Nephron (organoid): ENCODE measurements around the gene RPL37.
"Not testable (repeated sequence)": the region's sequence is repeated elsewhere in the genome, so short reads cannot be mapped to it uniquely, and the experiment has no call there.

ENCODE experiments used
- H3K27ac Mint-ChIP-seq, 3 experiments: 2 replicates each; pipeline ENCODE4 v1.8.0; 2020; ENCODE audit warnings: mixed read lengths in 3 of 3, mild to moderate bottlenecking in 2 of 3, moderate library complexity in 1 of 3
- H3K27me3 Mint-ChIP-seq: 2 replicates; pipeline ENCODE4 v1.8.0; 2021; ENCODE audit warnings: low read depth, mild to moderate bottlenecking, moderate library complexity, mixed read lengths
- H3K36me3 Mint-ChIP-seq: 2 replicates; pipeline ENCODE4 v1.8.0; 2020; ENCODE audit warnings: low read depth, mixed read lengths
- H3K4me1 Mint-ChIP-seq: 2 replicates; pipeline ENCODE4 v1.8.0; 2020; ENCODE audit warnings: mixed read lengths
- H3K4me3 Mint-ChIP-seq, 3 experiments: 2 replicates each; pipeline ENCODE4 v1.8.0; 2020; ENCODE audit warnings: mild to moderate bottlenecking in 3 of 3, mixed read lengths in 3 of 3, moderate library complexity in 2 of 3
- H3K9me3 Mint-ChIP-seq: 2 replicates; pipeline ENCODE4 v1.8.0; 2020; ENCODE audit warnings: mixed read lengths
- TF ChIP-seq, protein P1 (sequence below), 3 experiments: fragments of 200-600 bp; sonication (generic); IDR thresholded peaks; one replicate each; pipeline ENCODE4 v1.5.0; 2021; ENCODE audit warnings: antibody characterized with exemption in 3 of 3; ENCODE audit not compliant: unreplicated experiment in 3 of 3

Gene RPL37

DNA sequence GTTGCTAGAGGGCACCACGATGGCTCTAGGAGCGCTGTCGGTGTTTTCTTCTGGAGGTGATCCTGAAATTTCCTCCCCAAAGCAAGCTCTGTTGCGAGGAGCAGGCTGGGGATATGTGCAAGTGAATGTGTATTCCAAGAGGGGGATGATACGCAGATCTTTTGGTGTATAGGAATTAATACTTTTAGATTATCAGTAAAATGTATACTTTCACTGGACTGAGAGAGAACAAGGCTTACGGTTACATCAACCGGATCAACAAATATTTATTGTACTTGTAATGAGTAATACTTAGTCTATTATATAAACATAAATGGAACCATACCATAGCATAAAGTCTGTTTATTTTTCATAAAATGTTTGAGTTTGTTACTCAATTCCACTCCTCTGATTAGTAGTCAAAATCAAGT is 36.2 kb downstream of the RPL37 start:
- no peaks in the 10 kb centered on the region for H3K9me3 Mint-ChIP-seq
- H3K4me1 Mint-ChIP-seq = peaks cover 33% of the 10 kb centered on the region
- H3K4me3 Mint-ChIP-seq = peak overlapping the region; percentile 92 to 95 (median 93)
- TF ChIP-seq, protein P1, sequence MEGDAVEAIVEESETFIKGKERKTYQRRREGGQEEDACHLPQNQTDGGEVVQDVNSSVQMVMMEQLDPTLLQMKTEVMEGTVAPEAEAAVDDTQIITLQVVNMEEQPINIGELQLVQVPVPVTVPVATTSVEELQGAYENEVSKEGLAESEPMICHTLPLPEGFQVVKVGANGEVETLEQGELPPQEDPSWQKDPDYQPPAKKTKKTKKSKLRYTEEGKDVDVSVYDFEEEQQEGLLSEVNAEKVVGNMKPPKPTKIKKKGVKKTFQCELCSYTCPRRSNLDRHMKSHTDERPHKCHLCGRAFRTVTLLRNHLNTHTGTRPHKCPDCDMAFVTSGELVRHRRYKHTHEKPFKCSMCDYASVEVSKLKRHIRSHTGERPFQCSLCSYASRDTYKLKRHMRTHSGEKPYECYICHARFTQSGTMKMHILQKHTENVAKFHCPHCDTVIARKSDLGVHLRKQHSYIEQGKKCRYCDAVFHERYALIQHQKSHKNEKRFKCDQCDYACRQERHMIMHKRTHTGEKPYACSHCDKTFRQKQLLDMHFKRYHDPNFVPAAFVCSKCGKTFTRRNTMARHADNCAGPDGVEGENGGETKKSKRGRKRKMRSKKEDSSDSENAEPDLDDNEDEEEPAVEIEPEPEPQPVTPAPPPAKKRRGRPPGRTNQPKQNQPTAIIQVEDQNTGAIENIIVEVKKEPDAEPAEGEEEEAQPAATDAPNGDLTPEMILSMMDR (IDR thresholded peaks at IDR 0.05; ENCODE audit: unreplicated experiment in 3 of 3) = no peak
- H3K27me3 Mint-ChIP-seq = no peaks in the 10 kb centered on the region
- peaks cover 21% of the 10 kb centered on the region for H3K36me3 Mint-ChIP-seq
- peak overlapping the region; percentile 73 to 85 (median 82) for H3K27ac Mint-ChIP-seq

DNA sequence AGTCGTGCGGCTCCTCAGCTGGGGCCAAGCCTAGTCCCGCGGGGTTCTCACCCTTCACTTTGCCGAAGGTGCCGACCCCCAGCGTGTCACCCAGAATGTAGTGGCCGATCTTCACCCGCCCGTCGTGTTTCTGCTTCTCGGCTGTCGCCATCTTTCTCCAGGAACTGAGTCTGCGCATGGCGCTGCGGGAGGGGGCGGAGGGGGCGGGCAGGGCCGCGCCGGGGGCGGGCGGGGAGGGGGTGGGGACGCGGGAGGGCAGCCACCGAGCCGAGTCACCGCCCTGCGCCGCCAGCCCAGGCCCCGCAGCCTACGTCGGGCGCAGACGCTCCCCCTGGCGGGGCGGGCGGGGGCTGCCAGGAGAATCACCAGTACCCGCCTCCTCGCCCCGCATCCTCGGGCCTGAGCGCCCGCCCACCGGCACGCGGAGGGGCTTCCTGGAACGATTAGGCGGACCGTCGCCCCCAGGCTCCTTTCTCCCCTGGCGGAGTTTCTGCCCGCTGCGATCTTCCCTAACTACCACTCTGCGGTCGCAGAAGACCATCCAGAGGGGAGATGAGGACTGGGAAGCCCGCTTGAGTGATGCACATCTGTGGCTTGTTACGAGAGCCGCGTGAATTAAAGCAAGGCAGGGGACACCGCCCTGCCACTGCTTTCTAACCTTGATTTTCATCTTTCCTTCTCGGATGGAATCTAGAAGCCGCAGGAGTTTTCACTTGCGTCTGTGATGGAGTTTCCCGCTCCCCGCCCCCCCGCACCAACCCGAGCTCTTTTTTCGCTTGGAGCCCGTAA is 36.8 kb downstream of the RPL37 start, which contains the start of gene PRKAA1:
Gene PRKAA1 (minus strand): TSS at position 363 of the 789 bp plus-strand sequence. CDS start 185 bp downstream, at position 178.
- Mint-ChIP-seq H3K27me3 (no peaks in the 10 kb centered on the region), H3K27ac (peak within 1 kb of the TSS; percentile 82 to 91 (median 85)), H3K4me3 (peak within 1 kb of the TSS; percentile 92 to 95 (median 94)), H3K36me3 (peaks cover 26% of the 10 kb centered on the region), H3K9me3 (no peaks in the 10 kb centered on the region), H3K4me1 (peaks cover 33% of the 10 kb centered on the region)
- TF ChIP-seq, protein P1 (IDR thresholded peaks at IDR 0.05; ENCODE audit: unreplicated experiment in 3 of 3) = peak; percentile 74 to 86 (median 82)

DNA sequence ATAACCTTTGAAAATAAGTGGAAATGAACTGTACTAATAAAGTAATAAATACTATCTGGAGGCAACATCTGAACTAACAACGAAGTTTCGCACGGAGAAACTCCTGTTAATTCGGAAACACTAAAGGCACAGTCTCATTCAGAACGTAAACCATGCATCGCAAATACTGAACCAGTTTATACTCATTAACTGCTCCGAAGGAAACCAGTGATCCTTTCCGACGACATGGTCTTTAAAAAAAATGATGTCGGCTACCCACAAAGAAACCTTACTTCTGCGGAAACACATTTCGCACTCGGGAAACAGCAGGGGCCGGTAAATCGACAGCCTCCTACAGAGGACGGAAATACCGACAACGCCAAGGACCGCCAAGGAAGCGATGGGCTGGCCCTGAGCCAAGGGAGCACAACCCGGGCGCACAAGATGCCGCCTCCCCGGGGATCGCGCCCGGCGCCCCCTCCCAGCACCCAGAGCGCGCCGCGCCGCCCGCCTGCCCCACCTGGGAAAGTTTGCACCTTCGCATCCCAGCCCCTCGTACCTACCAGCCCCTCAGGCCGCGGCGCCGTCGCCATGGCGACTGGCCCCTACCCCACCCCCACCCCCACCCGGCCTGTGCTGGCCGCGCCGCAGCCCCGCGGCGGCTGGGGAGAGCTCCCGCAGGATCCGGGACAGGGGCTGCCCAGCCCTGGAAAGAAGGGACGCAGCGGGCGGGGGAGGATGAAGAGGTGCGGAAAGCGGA is 37.6 kb downstream of the RPL37 start:
- H3K36me3 Mint-ChIP-seq = peaks cover 28% of the 10 kb centered on the region
- TF ChIP-seq, protein P1 (IDR thresholded peaks at IDR 0.05; ENCODE audit: unreplicated experiment in 3 of 3) = no peak
- no peaks in the 10 kb centered on the region for H3K9me3 Mint-ChIP-seq
- H3K4me1 Mint-ChIP-seq = peaks cover 33% of the 10 kb centered on the region
- H3K4me3 Mint-ChIP-seq = peak overlapping the region; percentile 91 to 94 (median 94)
- no peaks in the 10 kb centered on the region for H3K27me3 Mint-ChIP-seq
- H3K27ac Mint-ChIP-seq = peak overlapping the region; percentile 82 to 91 (median 85)

DNA sequence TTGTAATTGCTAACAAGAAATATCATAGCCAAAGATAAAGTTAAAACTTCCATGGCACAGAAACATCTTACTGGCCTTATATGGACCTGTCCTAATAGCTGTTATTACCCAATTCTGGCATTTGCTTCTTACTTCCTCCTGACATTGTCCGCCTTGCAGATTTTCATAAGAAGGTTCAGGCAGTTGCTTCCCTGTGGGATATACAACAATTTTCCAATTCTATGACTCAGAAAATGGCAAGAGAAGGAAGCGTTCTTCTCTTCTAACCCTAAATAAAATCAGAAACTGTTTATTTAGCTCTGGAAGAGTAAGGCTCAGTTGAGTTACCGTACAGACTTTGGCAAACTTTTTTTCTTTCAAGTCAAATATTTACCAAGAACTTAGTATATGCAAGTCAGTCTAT is 38.5 kb downstream of the RPL37 start:
- peak overlapping the region; percentile 42 to 85 (median 82) for H3K27ac Mint-ChIP-seq
- H3K36me3 Mint-ChIP-seq = peaks cover 23% of the 10 kb centered on the region
- H3K4me1 Mint-ChIP-seq = peaks cover 28% of the 10 kb centered on the region
- peak overlapping the region; percentile 91 to 94 (median 94) for H3K4me3 Mint-ChIP-seq
- TF ChIP-seq, protein P1 (IDR thresholded peaks at IDR 0.05; ENCODE audit: unreplicated experiment in 3 of 3) = no peak
- H3K27me3 Mint-ChIP-seq = no peaks in the 10 kb centered on the region
- no peaks in the 10 kb centered on the region for H3K9me3 Mint-ChIP-seq

DNA sequence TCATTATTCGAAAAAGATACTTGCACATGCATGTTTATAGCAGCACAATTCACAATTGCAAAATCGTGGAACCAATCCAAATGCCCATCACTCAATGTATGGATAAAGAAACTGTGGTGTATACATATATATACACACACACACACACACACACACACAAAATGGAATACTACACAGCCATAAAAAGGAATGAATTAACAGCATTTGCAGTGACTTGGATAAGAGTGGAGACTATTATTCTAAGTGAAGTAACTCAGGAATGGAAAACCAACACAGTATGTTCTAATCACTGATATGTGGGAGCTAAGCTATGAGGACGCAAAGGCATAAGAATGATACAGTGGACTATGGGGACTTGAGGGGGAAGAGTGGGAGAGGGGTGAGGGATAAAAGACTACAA is 40.1 kb downstream of the RPL37 start:
- not testable (repeated sequence) for H3K27ac Mint-ChIP-seq, H3K27me3 Mint-ChIP-seq
- H3K36me3 Mint-ChIP-seq = peaks cover 23% of the 10 kb centered on the region

DNA sequence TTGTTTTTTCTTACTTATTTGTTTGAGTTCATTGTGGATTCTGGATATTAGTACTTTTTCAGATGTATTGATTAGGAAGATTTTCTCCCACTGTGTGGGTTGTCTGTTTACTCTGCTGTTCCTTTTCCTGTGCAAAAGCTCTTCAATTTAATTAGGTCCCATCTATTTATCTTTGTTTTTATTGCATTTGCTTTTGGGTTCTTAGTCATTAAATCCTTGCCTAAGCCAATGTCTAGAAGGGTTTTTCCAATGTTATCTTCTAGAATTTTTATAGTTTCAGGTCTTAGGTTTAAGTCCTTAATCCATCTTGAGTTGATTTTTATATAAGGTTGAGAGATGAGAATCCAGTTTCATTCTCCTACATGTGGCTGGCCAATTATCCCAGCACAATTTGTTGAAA is 40.7 kb downstream of the RPL37 start:
- Mint-ChIP-seq H3K4me1 (peaks cover 25% of the 10 kb centered on the region), H3K36me3 (peaks cover 26% of the 10 kb centered on the region)
- H3K27ac Mint-ChIP-seq, H3K9me3 Mint-ChIP-seq, H3K4me3 Mint-ChIP-seq, H3K27me3 Mint-ChIP-seq: not testable (repeated sequence)

More for the DNA sequence above, 40.1 kb downstream of the RPL37 start:
- Mint-ChIP-seq H3K4me3 (peak overlapping the region; percentile 12 to 75 (median 47)), H3K4me1 (peaks cover 28% of the 10 kb centered on the region)
- H3K9me3 Mint-ChIP-seq = not testable (repeated sequence)

DNA sequence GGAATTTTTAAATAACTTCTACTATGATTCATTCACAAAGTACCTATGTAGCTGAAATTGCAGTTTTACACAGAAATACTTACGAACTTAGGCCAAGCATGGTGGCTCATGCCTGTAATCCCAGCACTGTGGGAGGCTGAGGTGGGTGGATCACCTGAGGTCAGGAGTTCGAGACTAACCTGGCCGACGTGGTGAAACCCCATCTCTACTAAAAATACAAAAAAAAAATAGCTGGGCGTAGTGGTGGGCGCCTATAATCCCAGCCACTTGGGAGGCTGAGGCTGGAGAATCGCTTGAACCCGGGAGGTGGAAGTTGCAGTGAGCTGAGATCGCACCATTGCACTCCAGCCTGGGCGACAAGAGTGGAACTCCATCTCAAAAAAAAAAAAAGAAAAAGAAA is 42.3 kb downstream of the RPL37 start:
- not testable (repeated sequence) for H3K27me3 Mint-ChIP-seq, H3K9me3 Mint-ChIP-seq, H3K27ac Mint-ChIP-seq, H3K4me3 Mint-ChIP-seq
- Mint-ChIP-seq H3K4me1 (peaks cover 18% of the 10 kb centered on the region), H3K36me3 (peaks cover 43% of the 10 kb centered on the region)
